Natural killer cell (primary cell): ENCODE results near the gene SNRPD1. TPM values are rescaled to one million over a fixed set of nuclear protein-coding genes. Genes with fewer than 3 reads are reported as not detected.

Experiments
- ATAC-seq, 3 donors: fragments of 150-1000 bp in 2 of 3; fragments of 200-7000 bp in 1 of 3; cut with Tn5 transposase; 1 replicate in 1 of 3; 2 replicates in 2 of 3; pipeline ENCODE4 v1.10.0; 2021; ENCODE audit warnings: mild to moderate bottlenecking in 2 of 3, moderate library complexity in 2 of 3
- DNase-seq, 2 donors: peaks; one replicate each; pipeline versions ENCODE4 v3.0.0 to v3.0.0-alpha.2; 2013 to 2021; ENCODE audit warnings: mixed read lengths in 1 of 2
- H3K27ac ChIP-seq: one replicate; pipeline ENCODE4 v1.5.1; 2013; ENCODE audit warnings: mild to moderate bottlenecking, low read length
- H3K27me3 ChIP-seq: one replicate; pipeline ENCODE4 v1.6.1; 2013; ENCODE audit warnings: low read length; ENCODE audit not compliant: control insufficient read depth, insufficient read depth
- H3K36me3 ChIP-seq: one replicate; pipeline ENCODE4 v1.6.1; 2013; ENCODE audit warnings: low read length; ENCODE audit not compliant: control insufficient read depth, insufficient read depth
- H3K4me1 ChIP-seq: one replicate; pipeline ENCODE4 v1.6.1; 2013; ENCODE audit warnings: low read length; ENCODE audit not compliant: control insufficient read depth, insufficient read depth
- H3K4me3 ChIP-seq: one replicate; pipeline ENCODE4 v1.5.1; 2013; ENCODE audit warnings: low read length
- H3K9me3 ChIP-seq: one replicate; pipeline ENCODE4 v1.6.1; 2013; ENCODE audit warnings: low read length; ENCODE audit not compliant: control insufficient read depth, insufficient read depth
- H3K27ac Mint-ChIP-seq, 2 donors: one replicate each; pipeline ENCODE4 v1.8.0; 2022; ENCODE audit warnings: mild to moderate bottlenecking in 2 of 2, mixed read lengths in 2 of 2, moderate library complexity in 1 of 2
- H3K27me3 Mint-ChIP-seq, 2 donors: one replicate each; pipeline ENCODE4 v1.8.0; 2022; ENCODE audit warnings: low read depth in 2 of 2, mixed read lengths in 2 of 2
- H3K36me3 Mint-ChIP-seq: one replicate; pipeline ENCODE4 v1.8.0; 2022; ENCODE audit warnings: mixed read lengths
- H3K4me1 Mint-ChIP-seq, 2 donors: one replicate each; pipeline ENCODE4 v1.8.0; 2022; ENCODE audit warnings: mixed read lengths in 2 of 2
- H3K4me3 Mint-ChIP-seq: one replicate; pipeline ENCODE4 v1.8.0; 2022; ENCODE audit warnings: mild to moderate bottlenecking, moderate library complexity, mixed read lengths
- H3K9me3 Mint-ChIP-seq, 2 donors: one replicate each; pipeline ENCODE4 v1.8.0; 2022; ENCODE audit warnings: mixed read lengths in 2 of 2
- CTCF ChIP-seq: fragments of 200-600 bp; IDR thresholded peaks from one replicate; pipeline ENCODE4 v1.8.0; 2022; ENCODE audit warnings: antibody characterized with exemption
- WGBS: methylation state at CpG from one replicate; pipeline ENCODE4 v1.1.7; 2013; ENCODE audit warnings: missing lambda C conversion rate; ENCODE audit not compliant: insufficient coverage; 5-methylcytosine and 5-hydroxymethylcytosine counted together
- intact Hi-C: fragments of 100-400 bp; cut with micrococcal nuclease; formaldehyde crosslinking; loops from one replicate; pipeline ENCODE4 v1.14.2; 2022
- total RNA-seq, 4 donors: library from RNA; stranded (reverse); fragments of 120-200 nt in 1 of 4; gene quantifications; one replicate each; pipeline versions ENCODE4 v1.2.3 to v1.2.4, GENCODE V29; 2013 to 2022

The SNRPD1 gene
- total RNA-seq = 10 to 100 TPM; 28.0 to 33.8 (median 31.6) TPM
- total RNA-seq (2013) = 44.1 TPM

GRCh38 chr18:21612125-21613039 is at the start of gene SNRPD1:
Gene SNRPD1 (plus strand): TSS chr18:21612314. CDS start chr18:21612430, 116 bp downstream.
- ATAC-seq (peak; percentile 98 to 100 (median 98)), DNase-seq (peak; percentile 90 to 94)
- no peaks in the 10 kb centered on the region for H3K27me3 Mint-ChIP-seq
- H3K4me3 ChIP-seq = peak within 1 kb of the TSS; percentile 58
- H3K36me3 Mint-ChIP-seq = no peaks in the 10 kb centered on the region
- no peaks in the 10 kb centered on the region for H3K9me3 Mint-ChIP-seq
- peak within 1 kb of the TSS; percentile 96 to 98 for H3K27ac Mint-ChIP-seq
- peaks cover 18 to 29% of the 10 kb centered on the region in 2 donors for H3K4me1 Mint-ChIP-seq
- under 1% methylated on average over 56 of the region's 59 CpGs for WGBS
- H3K27ac ChIP-seq = peak within 1 kb of the TSS; percentile 70
- peaks cover 14% of the 10 kb centered on the region for H3K4me1 ChIP-seq
- no peaks in the 10 kb centered on the region for H3K27me3 ChIP-seq
- no peaks in the 10 kb centered on the region for H3K9me3 ChIP-seq
- intact Hi-C loops = loop anchor here (1.0 kb wide), 2 partner anchors 12 to 92 kb away; partner anchors contain the start of genes ABHD3 and ESCO1
- peaks cover 10% of the 10 kb centered on the region for H3K36me3 ChIP-seq
- TF ChIP-seq CTCF = peak; percentile 89
- H3K4me3 Mint-ChIP-seq = peak within 1 kb of the TSS; percentile 99

- Histone ChIP-seq H3K4me1 (no peaks in the 10 kb centered on the region), H3K36me3 (peaks cover 66% of the 10 kb centered on the region), H3K27ac (no peak overlapping the region), H3K4me3 (no peak overlapping the region), H3K9me3 (no peaks in the 10 kb centered on the region), H3K27me3 (no peaks in the 10 kb centered on the region)
- no peak for DNase-seq
- Mint-ChIP-seq H3K4me1 (peaks cover 11 to 26% of the 10 kb centered on the region in 2 donors), H3K27me3 (no peaks in the 10 kb centered on the region), H3K4me3 (no peak overlapping the region), H3K9me3 (no peaks in the 10 kb centered on the region), H3K27ac (peak overlapping the region in 1 of 2 donors; percentile 24), H3K36me3 (peaks cover 13% of the 10 kb centered on the region)
- intact Hi-C loops = no loop called here
- no peak for ATAC-seq
- TF ChIP-seq CTCF = no peak
Observed at GRCh38 chr18:21571772-21572171, 40.3 kb upstream of the SNRPD1 start.

GRCh38 chr18:21575656-21576055 is 36.5 kb upstream of the SNRPD1 start:
- Mint-ChIP-seq H3K27ac (peak overlapping the region in 1 of 2 donors; percentile 41), H3K36me3 (peaks cover 13% of the 10 kb centered on the region), H3K4me1 (peaks cover 17 to 28% of the 10 kb centered on the region in 2 donors), H3K27me3 (no peaks in the 10 kb centered on the region), H3K4me3 (no peak overlapping the region), H3K9me3 (no peaks in the 10 kb centered on the region)
- Histone ChIP-seq H3K36me3 (peaks cover 47% of the 10 kb centered on the region), H3K4me3 (no peak overlapping the region), H3K27me3 (no peaks in the 10 kb centered on the region), H3K4me1 (no peaks in the 10 kb centered on the region), H3K9me3 (no peaks in the 10 kb centered on the region), H3K27ac (no peak overlapping the region)
- no peak for TF ChIP-seq CTCF
- no peak for DNase-seq
- intact Hi-C loops = no loop called here
- no peak for ATAC-seq
- WGBS = 92% methylated on average over 2 of the region's 4 CpGs
